Gastroesophageal sphincter (tissue), 4 donors: ENCODE results near the gene ARHGAP29. TPM values are rescaled to one million over a fixed set of nuclear protein-coding genes. Genes with fewer than 3 reads are reported as not detected.

Experiments used
- ATAC-seq: fragments of 150-250 bp; one replicate; pipeline ENCODE4 v1.9.1; 2016; ENCODE audit warnings: mild to moderate bottlenecking, moderate library complexity
- H3K27ac ChIP-seq, 4 donors: fragments of 200-600 bp; sonication (generic) in 3 of 4; 1 replicate in 3 of 4; 2 replicates in 1 of 4; pipeline ENCODE4 v1.5.1; 2016 to 2019
- H3K27me3 ChIP-seq: fragments of 200-600 bp; sonication (generic); one replicate; pipeline ENCODE4 v1.5.1; 2019
- H3K36me3 ChIP-seq, 2 donors: fragments of 200-600 bp; sonication (generic); one replicate each; pipeline ENCODE4 v1.5.1; 2019; ENCODE audit warnings: control low read depth in 1 of 2
- H3K4me1 ChIP-seq, 3 donors: fragments of 200-600 bp; sonication (generic); 1 replicate in 2 of 3; 2 replicates in 1 of 3; pipeline ENCODE4 v1.5.1; 2016 to 2019; ENCODE audit warnings: control low read depth in 2 of 3
- H3K4me3 ChIP-seq, 2 donors: fragments of 200-600 bp; sonication (generic); one replicate each; pipeline ENCODE4 v1.5.1; 2019; ENCODE audit warnings: mild to moderate bottlenecking in 1 of 2, moderate library complexity in 1 of 2
- H3K9me3 ChIP-seq, 3 donors: fragments of 200-600 bp; sonication (generic); one replicate each; pipeline ENCODE4 v1.5.1; 2017 to 2019; ENCODE audit warnings: control low read depth in 2 of 3
- CTCF ChIP-seq, 4 experiments: fragments of 200-600 bp in 2 of 4; fragments of 450-650 bp in 2 of 4; sonication (generic) in 1 of 4; IDR thresholded peaks; one replicate each; pipeline ENCODE4 v1.5.1; 2017 to 2019; ENCODE audit warnings: antibody characterized with exemption in 4 of 4, mild to moderate bottlenecking in 2 of 4, moderate library complexity in 2 of 4
- EP300 ChIP-seq: sonication (generic); formaldehyde crosslinking; IDR thresholded peaks from one replicate; pipeline ENCODE4 v1.6.1; 2017; ENCODE audit warnings: antibody characterized with exemption, mild to moderate bottlenecking
- POLR2A ChIP-seq, 2 donors: fragments of 450-650 bp; IDR thresholded peaks; one replicate each; pipeline ENCODE4 v1.6.1; 2017; ENCODE audit warnings: antibody characterized with exemption in 2 of 2, mild to moderate bottlenecking in 2 of 2, moderate library complexity in 1 of 2
- POLR2AphosphoS5 ChIP-seq: sonication (generic); formaldehyde crosslinking; IDR thresholded peaks from one replicate; pipeline ENCODE4 v1.6.1; 2017; ENCODE audit warnings: antibody characterized with exemption
- WGBS, 2 donors: methylation state at CpG; one replicate each; pipeline ENCODE4 v1.1.5; 2018; ENCODE audit warnings: low coverage in 1 of 2; 5-methylcytosine and 5-hydroxymethylcytosine counted together
- total RNA-seq, 4 donors: library from RNA; depleted of rRNA; stranded (reverse); fragments of >200 nt; gene quantifications; one replicate each; pipeline ENCODE4 v1.1.0, GENCODE V29; 2016

The ARHGAP29 gene
- total RNA-seq, 4 donors from 2014 or later, result 21.9 to 78.4 (median 34.8) TPM

GRCh38 chr1:94279462-94279861, 42.1 kb upstream of the ARHGAP29 start:
- TF ChIP-seq CTCF (IDR thresholded peaks at IDR 0.05) (no peak), EP300 (no peak), POLR2AphosphoS5 (no peak), POLR2A (IDR thresholded peaks at IDR 0.05) (no peak)
- 100% methylated on average over 1 of the region's 1 CpG; no CpG with 5 or more reads in 1 of the 2 donors for WGBS, 2 donors

GRCh38 chr1:94279038-94279437, 41.7 kb upstream of the ARHGAP29 start:
- H3K4me3 ChIP-seq, result no peak overlapping the region
- WGBS, 2 donors, result 80 to 83% methylated on average over 1 of the region's 1 CpG
- no peaks in the 10 kb centered on the region for H3K36me3 ChIP-seq
- TF ChIP-seq EP300, result no peak
- no peak for TF ChIP-seq CTCF (IDR thresholded peaks at IDR 0.05)
- no peak for TF ChIP-seq POLR2A (IDR thresholded peaks at IDR 0.05)
- TF ChIP-seq POLR2AphosphoS5, result no peak
- ATAC-seq, result no peak
- H3K9me3 ChIP-seq, result no peaks in the 10 kb centered on the region
- no peaks in the 10 kb centered on the region for H3K27me3 ChIP-seq
- H3K27ac ChIP-seq, result no peak overlapping the region
- peaks cover 4 to 30% (median 14%) of the 10 kb centered on the region in 3 donors for H3K4me1 ChIP-seq

More at GRCh38 chr1:94279462-94279861, 42.1 kb upstream of the ARHGAP29 start:
- H3K9me3 ChIP-seq, result no peaks in the 10 kb centered on the region
- no peak overlapping the region for H3K4me3 ChIP-seq
- ATAC-seq, result no peak
- H3K27ac ChIP-seq, result no peak overlapping the region
- H3K4me1 ChIP-seq, result peaks cover 4 to 30% (median 14%) of the 10 kb centered on the region in 3 donors
- no peaks in the 10 kb centered on the region for H3K36me3 ChIP-seq
- no peaks in the 10 kb centered on the region for H3K27me3 ChIP-seq

- 3 to 34% methylated on average over 4 of the region's 4 CpGs for WGBS, 2 donors
- TF ChIP-seq POLR2AphosphoS5 (peak; percentile 59), EP300 (no peak)
- Histone ChIP-seq H3K27me3 (no peaks in the 10 kb centered on the region), H3K4me1 (peaks cover 4 to 30% (median 14%) of the 10 kb centered on the region in 3 donors), H3K9me3 (no peaks in the 10 kb centered on the region), H3K36me3 (no peaks in the 10 kb centered on the region), H3K27ac (peak overlapping the region; percentile 29 to 68 (median 55)), H3K4me3 (no peak overlapping the region)
- ATAC-seq, result peak; percentile 68
These were observed 39.6 kb upstream of the ARHGAP29 start for GRCh38 chr1:94276988-94277434.

GRCh38 chr1:94275083-94275482, 37.7 kb upstream of the ARHGAP29 start:
- no peak overlapping the region for H3K4me3 ChIP-seq
- peaks cover 4 to 30% (median 14%) of the 10 kb centered on the region in 3 donors for H3K4me1 ChIP-seq
- 0 to 17% methylated on average over 1 to 2 of the region's 2 CpGs for WGBS, 2 donors
- no peaks in the 10 kb centered on the region for H3K27me3 ChIP-seq
- TF ChIP-seq CTCF (IDR thresholded peaks at IDR 0.05) (no peak), EP300 (no peak), POLR2AphosphoS5 (no peak), POLR2A (IDR thresholded peaks at IDR 0.05) (no peak)
- H3K9me3 ChIP-seq, result no peaks in the 10 kb centered on the region
- peak overlapping the region in 3 of 4 donors; percentile 28 to 64 (median 56) for H3K27ac ChIP-seq
- H3K36me3 ChIP-seq, result no peaks in the 10 kb centered on the region
- ATAC-seq, result no peak

- Histone ChIP-seq H3K4me1 (peaks cover 4 to 30% (median 14%) of the 10 kb centered on the region in 3 donors), H3K9me3 (no peaks in the 10 kb centered on the region), H3K4me3 (no peak overlapping the region), H3K27me3 (no peaks in the 10 kb centered on the region), H3K27ac (peak overlapping the region in 3 of 4 donors; percentile 24 to 64 (median 28)), H3K36me3 (no peaks in the 10 kb centered on the region)
- ATAC-seq, result no peak
- WGBS, 2 donors, result 49 to 57% methylated on average over 2 of the region's 2 CpGs
- TF ChIP-seq POLR2A (IDR thresholded peaks at IDR 0.05), result no peak
- no peak for TF ChIP-seq EP300
- TF ChIP-seq CTCF (IDR thresholded peaks at IDR 0.05), result no peak
- TF ChIP-seq POLR2AphosphoS5, result no peak
These were observed 37.2 kb upstream of the ARHGAP29 start for GRCh38 chr1:94274561-94274960.
